ENCODE measurements around the gene PMPCA. TPM values are rescaled to one million over a fixed set of nuclear protein-coding genes. Genes with fewer than 3 reads are reported as not detected.

The PMPCA gene
- total RNA-seq, 1 experiment from 2014 or later, result 146 TPM

DNA sequence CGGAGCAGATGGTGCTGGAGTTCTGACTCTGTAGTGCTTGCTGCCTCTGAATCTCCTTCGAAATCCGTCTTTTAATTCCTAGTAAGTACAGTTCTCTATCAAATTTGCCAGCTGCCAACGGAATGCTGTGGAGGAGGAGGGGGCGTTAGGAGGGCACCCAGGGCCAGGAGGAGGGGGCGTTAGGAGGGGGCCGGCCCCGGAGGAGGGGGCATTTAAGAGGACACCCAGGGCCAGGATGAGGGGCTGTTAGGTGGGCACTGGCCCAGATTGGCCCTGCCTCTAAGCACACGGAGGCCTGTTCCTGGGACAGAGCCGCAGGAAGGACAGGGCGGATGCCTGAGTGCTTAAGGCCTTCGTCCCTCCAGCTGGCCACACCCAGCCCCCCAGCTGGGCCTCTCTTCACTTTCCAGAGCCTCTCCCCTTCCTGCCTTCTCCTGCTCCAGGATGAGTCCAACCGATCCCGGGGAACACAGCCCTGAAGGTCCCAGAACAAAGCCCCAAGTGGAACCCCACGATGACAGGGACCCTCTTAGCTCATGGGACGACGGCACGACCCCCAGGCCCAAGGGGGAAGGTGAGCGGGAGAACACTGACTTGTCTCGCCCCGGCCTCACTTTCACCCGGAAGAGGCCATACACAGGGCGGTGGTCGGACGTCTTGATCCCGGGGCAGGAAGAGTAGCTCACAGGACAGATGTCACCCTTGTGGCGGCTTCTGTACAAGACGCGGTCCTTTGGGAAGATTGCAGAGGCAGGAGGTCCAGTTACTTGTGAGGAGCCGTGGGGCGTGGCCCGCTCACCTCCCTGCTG is 19.4 kb downstream of the PMPCA start:
- in situ Hi-C loops (cut with HindIII; ENCODE audit: low sequenced_read_pairs), result no loop called here

DNA sequence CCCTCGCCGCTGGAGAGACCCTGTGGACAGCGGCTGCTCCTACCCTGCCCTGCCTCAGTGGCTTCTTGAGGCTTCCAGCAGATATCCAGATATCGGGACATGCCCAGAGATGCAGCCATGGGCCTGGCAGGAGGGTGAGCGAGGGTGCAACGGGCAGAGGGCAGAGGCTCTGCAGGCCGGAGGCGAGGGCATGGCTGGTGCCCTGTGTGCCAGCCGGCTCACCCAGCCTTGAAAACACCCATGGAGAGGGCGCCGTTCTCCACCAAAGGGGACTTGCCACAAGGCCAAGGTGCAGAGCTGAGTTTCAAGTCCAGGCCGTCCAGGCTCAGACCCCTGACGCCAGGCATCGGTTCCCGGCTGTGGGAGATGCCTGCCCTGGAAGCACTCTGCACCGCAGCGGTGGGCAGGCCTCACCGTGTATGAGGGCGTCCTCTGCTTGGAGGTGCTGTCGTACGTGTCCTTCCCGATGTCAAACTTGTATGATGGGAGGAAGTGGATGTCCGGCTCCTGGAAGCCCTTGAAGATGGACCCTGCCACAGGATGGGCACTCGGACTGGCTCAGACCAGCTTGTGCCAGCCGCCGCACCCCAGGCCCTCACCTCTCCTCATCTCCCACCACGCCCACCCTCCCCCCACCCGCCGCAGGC is 20.3 kb downstream of the PMPCA start:
- DNase-seq (ENCODE audit: low spot score), result no peak
- in situ Hi-C loops (cut with HindIII; ENCODE audit: low sequenced_read_pairs), result no loop called here

More for the DNA sequence above, 19.4 kb downstream of the PMPCA start:
- DNase-seq (ENCODE audit: low spot score), result no peak

- DNase-seq (ENCODE audit: low spot score), result no peak
- in situ Hi-C loops (cut with HindIII; ENCODE audit: low sequenced_read_pairs), result no loop called here
Measured at GRCh38 chr9:136431782-136432350, 21.4 kb downstream of the PMPCA start.

GRCh38 chr9:136432591-136432990 is 22.1 kb downstream of the PMPCA start:
- DNase-seq (ENCODE audit: low spot score), result no peak
- in situ Hi-C loops (cut with HindIII; ENCODE audit: low sequenced_read_pairs), result no loop called here

DNA sequence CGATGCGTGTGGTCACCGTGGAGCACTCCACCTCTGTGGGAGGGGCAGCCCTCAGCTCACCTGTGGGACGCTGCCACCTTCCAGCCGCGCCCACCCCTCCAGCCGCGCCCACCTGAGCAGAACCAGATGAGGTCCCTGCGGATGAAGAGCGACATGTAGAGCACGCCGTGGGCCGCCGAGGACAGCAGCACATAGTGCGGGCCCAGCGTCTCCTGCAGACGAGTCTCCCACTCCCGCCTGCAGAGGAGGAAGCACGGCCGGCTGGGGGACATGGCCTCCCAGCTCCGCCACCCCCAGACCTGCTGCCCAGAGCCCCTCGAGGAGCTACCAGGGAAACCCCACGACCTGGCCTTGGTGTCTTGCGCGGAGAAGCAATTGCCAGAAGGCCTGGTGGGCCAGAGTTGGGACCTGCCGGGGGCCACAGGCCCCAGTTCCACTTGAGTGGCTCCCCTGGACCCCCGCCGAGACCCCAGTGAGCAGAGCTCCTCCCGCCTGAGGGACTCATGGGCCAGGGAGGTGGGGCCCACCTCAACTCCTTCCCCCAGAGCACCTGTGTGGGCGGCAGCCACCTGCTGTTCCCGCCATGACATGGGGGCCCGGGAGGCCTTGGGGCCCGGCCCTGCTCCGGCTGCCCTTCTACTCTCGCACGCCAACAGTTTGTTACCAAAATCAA is 22.7 kb downstream of the PMPCA start:
- no peak for DNase-seq (ENCODE audit: low spot score)

DNA sequence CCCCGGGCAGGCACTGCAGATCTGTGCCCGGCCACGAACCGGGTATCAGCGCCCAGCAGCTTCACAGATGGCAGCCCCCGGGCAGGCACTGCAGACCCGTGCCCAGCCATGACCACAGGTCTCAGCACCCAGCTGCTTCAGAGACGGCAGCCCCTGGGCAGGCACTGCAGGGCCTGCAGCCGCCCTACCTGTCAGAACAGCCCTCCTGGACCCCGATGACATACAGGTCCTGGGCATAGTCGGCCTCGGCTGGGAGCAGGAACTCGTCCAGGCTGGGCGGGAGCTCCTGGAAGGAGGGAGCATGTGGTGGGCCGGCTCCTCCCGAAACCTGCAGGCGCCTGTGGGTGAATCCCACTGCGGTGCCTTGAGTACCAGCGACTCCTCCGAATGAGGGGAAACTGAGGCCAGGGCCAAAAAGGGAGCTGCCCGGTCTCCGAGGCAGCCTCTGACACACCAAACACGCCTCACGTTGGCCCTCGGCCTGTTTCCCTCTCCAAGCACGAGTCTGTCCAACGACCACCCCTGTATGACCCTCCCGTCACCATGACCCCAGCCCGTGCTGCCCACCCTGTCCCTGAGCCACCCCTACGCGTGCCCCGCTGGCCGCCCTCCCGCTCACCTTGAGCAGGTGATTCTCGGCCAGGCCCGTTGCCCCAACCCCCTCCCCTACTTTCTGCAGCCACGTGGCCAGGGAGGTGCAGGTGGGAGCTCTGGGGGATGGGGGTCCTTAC is 23.6 kb downstream of the PMPCA start:
- in situ Hi-C loops (cut with HindIII; ENCODE audit: low sequenced_read_pairs), result no loop called here
- no peak for DNase-seq (ENCODE audit: low spot score)

More for the DNA sequence above, 22.7 kb downstream of the PMPCA start:
- in situ Hi-C loops (cut with HindIII; ENCODE audit: low sequenced_read_pairs), result no loop called here

- no peak for DNase-seq (ENCODE audit: low spot score)
- in situ Hi-C loops (cut with HindIII; ENCODE audit: low sequenced_read_pairs), result no loop called here
Measured at GRCh38 chr9:136434580-136435169, 24.2 kb downstream of the PMPCA start.

DNA sequence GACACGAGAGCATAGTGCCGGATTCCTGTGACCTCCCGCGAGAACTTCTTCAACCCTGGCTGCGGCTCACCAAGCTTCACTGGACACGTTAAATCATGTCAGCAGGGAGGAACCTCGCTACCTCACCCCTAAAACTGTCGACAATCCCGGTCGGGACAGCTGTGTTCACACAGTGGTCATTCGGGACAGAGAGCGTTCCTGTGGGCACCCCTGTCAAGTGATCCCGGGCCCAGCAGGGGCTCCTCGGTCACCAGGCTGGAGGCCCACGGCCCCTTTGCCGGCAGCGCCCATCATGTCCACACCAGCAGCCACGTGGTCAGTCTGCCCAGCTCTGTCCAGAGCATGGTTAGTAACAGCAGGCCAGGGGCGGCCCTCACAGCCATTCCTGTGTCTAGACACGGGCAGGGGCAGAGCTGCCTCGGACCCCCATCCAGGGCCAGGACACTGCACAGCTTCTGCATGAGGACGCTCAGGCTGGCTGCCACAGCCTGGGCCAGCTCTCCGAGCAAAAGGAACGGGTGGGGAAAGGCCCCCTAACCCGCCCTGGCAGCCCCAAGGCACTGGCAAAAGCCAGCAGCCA is 25.7 kb downstream of the PMPCA start:
- in situ Hi-C loops (cut with HindIII; ENCODE audit: low sequenced_read_pairs), result no loop called here
- peak; percentile 16 for DNase-seq (ENCODE audit: low spot score)

- in situ Hi-C loops (cut with HindIII; ENCODE audit: low sequenced_read_pairs), result no loop called here
- DNase-seq (ENCODE audit: low spot score), result peak; percentile 6
Measured at GRCh38 chr9:136437430-136437829, 27.0 kb downstream of the PMPCA start.

GRCh38 chr9:136437839-136438547 is 27.5 kb downstream of the PMPCA start:
- in situ Hi-C loops (cut with HindIII; ENCODE audit: low sequenced_read_pairs), result no loop called here
- DNase-seq (ENCODE audit: low spot score), result no peak

DNA sequence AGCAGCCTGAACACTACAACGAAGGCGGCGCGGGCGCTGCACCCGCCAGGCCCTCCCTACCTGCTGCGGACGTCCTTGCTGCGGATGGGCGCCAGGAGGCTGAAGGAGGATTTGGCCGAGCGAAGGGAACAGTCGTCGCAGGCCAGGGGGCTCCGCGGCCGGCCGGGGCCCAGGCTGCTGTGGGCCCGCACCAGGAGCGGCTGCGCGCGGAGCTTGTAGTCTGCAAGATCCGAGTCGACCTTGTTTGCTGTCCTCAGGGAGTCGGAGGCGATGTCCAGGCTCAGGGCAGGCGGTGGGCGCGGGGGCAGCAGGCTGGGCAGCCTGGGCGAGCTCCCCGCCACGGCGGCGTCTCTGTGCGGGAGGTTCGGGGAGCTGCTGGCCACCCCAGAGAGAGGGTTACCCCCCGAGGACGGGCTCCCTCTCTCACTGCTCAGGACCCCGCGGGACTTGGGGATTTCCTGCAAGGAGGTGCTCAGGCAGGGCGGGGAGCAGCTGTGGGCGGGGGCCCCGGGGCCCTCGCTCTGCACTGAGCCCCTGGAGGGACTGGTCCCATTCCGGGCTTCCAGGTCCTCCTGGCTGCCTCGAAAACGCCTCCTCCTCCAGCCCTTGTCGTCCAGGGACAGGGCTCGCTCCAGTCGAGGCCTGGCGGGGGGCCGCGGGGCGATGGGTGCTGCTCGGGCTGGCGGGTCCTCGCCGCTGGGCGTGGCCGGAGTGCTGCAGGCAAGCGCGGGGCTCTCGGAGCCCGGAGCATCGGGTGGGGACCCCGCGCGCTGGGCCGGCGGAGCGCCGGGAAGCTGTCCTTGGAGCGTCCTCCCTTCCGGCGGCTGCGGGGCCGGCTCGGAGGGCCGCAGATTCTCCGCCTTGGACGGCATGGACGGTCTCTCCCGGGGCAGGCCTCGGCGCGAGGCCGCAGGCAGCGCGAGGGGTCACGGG is 28.4 kb downstream of the PMPCA start:
- in situ Hi-C loops (cut with HindIII; ENCODE audit: low sequenced_read_pairs), result no loop called here
- DNase-seq (ENCODE audit: low spot score), result peak; percentile 13

GRCh38 chr9:136439481-136440408 is 29.3 kb downstream of the PMPCA start, which contains the start of gene INPP5E:
INPP5E (minus strand) TSS chr9:136439845; CDS start chr9:136439419, 426 bp downstream.
- peak; percentile 51 for DNase-seq (ENCODE audit: low spot score)
- in situ Hi-C loops (cut with HindIII; ENCODE audit: low sequenced_read_pairs), result no loop called here

DNA sequence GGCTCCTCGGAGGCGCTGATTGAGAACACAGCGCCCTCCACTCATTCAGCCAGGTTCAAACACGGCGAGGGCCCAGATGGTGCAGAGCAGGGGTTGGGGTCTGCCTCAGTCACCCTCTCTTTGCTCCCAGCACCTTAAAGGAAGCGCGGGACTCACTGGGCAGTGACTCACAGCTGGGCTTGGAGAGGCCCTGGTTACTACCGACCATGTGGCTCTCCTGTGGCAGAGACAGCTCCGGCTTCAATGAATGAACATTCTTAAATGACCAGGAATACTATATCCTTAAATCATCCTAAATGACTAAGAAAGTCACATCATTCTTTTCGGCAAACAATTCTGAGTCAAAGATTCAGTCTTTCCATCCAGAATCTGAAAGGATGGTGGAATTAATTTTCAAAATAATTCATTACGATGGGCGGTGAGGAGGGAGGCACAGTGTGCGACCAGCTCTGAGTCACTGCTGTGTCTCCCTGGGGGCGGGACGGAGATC is 30.8 kb downstream of the PMPCA start:
- DNase-seq (ENCODE audit: low spot score), result no peak
- in situ Hi-C loops (cut with HindIII; ENCODE audit: low sequenced_read_pairs), result no loop called here

GRCh38 chr9:136441681-136442245 is 31.3 kb downstream of the PMPCA start:
- DNase-seq (ENCODE audit: low spot score), result no peak
- in situ Hi-C loops (cut with HindIII; ENCODE audit: low sequenced_read_pairs), result no loop called here

- no peak for DNase-seq (ENCODE audit: low spot score)
- in situ Hi-C loops (cut with HindIII; ENCODE audit: low sequenced_read_pairs), result no loop called here
Measured at GRCh38 chr9:136442265-136442664, 31.8 kb downstream of the PMPCA start.
